Astrocyte (in vitro differentiated cells and primary cell): ENCODE data around the gene DIDO1.

Experiments
- EZH2 ChIP-seq: IDR thresholded peaks from 2 replicates; pipeline ENCODE4 v1.6.1; 2012; ENCODE audit warnings: mild to moderate bottlenecking, low read length, inconsistent platforms; ENCODE audit not compliant: insufficient read depth
- TF ChIP-seq, protein P1 (sequence below): IDR thresholded peaks from 2 replicates; pipeline ENCODE4 v1.5.1; 2011; ENCODE audit warnings: low read depth, mild to moderate bottlenecking, inconsistent platforms, low read length, moderate library complexity; ENCODE audit not compliant: insufficient read depth

DNA sequence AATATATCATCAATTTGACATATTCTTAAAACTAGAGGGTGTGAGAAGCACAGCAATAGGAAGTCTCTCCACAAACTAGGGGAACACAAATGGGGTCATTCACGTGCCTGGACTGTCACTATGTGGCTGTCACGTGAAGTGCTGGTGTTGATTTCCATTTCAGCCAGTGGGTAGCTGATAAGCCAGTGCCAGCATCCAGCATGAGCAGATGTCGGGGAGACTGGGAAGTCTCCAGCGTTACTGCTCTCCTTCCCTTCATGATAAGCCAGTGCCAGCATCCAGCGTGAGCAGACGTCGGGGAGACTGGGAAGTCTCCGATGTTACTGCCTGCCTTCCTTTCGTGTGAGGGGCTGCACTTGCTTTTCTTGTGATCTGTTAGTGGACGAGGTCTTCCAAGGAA lies 20.6 kb upstream of the DIDO1 start:
- TF ChIP-seq, protein P1, sequence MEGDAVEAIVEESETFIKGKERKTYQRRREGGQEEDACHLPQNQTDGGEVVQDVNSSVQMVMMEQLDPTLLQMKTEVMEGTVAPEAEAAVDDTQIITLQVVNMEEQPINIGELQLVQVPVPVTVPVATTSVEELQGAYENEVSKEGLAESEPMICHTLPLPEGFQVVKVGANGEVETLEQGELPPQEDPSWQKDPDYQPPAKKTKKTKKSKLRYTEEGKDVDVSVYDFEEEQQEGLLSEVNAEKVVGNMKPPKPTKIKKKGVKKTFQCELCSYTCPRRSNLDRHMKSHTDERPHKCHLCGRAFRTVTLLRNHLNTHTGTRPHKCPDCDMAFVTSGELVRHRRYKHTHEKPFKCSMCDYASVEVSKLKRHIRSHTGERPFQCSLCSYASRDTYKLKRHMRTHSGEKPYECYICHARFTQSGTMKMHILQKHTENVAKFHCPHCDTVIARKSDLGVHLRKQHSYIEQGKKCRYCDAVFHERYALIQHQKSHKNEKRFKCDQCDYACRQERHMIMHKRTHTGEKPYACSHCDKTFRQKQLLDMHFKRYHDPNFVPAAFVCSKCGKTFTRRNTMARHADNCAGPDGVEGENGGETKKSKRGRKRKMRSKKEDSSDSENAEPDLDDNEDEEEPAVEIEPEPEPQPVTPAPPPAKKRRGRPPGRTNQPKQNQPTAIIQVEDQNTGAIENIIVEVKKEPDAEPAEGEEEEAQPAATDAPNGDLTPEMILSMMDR: no peak
- TF ChIP-seq EZH2: no peak
